T-helper 2 cell (primary cell): ENCODE results near the gene VWA2.
"Not testable (repeated sequence)": the region's sequence is repeated elsewhere in the genome, so short reads cannot be mapped to it uniquely, and the experiment has no call there.

Experiments used
- DNase-seq, 5 experiments: peaks; one replicate each; pipeline versions ENCODE4 v3.0.0 to v3.0.0-alpha.2; 2012 to 2022

VWA2 gene

DNA sequence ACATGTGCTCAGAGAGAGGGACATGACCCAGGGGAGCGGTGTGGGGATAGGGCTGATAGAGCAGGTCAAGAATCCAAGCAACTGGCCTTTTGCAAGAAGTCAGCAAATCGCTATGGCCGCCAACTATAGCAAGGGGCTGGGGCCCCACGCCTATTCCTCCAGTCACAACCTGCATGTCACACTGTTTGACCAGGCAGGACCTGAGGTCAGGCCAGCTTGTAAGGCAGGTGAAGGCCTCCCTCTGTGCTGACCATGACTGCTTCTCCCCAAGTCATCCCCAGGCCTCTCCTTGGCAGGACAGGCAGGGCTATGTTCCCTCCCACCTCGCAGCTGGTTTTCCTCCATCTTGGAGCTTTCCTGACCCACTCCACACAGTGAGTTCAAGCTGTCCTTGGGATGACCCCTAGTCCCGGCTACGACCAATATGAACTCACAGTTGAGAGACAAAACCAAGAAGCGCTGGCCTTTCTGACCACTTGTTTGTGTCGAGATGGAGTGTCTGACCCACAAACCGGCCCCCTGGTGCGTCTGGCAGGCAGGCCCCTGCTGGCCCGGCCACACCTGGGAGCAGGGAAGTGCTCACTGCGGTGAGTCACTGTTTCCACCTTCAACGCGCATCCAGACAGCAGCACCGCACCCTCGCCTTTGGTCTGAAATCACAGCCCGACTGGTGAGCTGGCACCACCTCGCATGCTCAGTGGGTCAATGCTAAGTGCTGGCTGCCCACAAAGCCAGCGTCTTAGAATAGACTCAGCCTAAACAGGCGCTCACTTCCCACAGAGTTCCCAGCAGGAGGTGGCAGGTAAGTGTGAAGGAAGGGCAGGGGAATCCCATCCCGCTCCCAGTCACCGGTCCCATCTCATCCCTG lies 81.4 kb downstream of the VWA2 start:
- DNase-seq, result no peak

GRCh38 chr10:114322344-114322743 lies 83.3 kb downstream of the VWA2 start:
- no peak for DNase-seq

- DNase-seq, result no peak
Observed at GRCh38 chr10:114323023-114323422, 84.0 kb downstream of the VWA2 start.

DNA sequence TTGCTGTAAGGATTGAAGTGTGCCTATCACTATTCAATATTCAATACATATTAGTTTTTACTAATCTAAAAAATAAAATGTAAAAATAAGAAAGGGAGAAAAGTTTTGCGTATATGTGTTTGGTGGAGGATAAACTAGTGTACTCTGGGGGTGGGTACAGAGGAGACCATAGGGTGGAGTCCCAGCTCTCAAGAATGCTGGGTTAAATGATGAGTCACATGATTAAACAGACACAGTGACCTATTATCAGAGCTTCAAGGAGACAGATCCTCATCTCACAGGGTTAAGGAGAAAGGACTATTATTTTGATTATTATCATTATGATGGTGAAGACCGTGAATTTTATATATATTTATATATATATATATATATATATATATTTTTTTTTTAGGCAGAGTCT lies 87.7 kb downstream of the VWA2 start:
- DNase-seq, result no peak

DNA sequence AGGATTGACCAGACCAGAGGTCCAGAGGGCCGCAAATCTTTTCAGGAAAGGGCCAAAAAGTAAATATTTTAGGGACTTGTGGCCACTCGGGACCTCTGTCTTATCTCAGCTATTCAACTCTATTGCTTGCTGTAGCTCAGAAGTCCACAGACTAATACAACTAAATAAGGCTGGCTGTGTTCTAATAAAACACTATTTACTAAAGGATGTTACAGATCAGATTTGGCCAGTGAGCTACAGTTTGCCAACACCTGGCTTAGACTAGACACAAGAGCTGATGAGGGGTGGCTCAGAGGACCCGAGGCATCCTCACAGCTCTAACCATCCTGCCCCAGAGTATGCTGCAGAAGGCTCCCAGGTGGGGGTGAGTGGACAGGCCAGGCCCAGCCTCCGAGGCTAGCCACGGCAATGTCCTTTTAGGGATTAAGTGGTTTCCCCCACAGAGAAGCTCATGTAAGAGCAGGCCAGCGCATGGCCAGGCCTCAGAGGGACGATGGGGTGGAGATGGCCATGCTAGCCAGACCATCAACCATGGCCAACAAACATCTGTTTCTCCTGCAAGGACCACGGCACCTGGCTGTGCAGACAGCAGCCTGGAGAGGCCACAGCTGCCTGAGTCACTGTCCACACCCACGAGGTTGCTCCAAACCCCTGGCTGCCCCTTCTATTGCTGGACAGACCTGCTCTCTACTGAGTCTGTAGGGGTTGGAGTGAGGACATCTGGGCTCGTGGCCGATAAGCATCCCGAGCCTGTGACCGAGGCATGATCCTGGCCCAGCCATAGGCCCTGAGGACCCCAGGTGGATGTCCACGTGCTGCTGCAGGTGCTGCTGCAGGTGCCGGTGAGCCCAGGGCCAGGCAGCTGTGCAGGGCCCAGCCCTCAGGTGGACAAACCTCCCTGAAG lies 88.7 kb downstream of the VWA2 start:
- DNase-seq, result no peak

DNA sequence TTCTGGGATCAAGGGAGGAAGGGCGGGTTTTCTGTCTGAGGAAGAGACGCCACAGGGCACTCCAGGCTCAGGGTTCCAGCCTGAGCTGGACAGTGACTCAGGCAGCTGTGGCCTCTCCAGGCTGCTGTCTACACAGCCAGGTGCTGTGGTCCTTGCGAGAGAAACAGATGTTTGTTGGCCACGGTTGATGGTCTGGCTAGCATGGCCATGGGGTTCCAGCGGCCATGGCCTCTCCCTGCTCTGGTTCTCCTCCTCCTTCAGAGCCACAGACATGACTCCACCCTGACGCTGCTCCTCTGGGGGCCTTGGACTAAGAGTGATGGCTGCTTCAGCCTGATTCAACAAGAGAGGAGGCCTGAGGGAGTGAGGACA lies 89.4 kb downstream of the VWA2 start:
- no peak for DNase-seq

- no peak for DNase-seq
Observed at GRCh38 chr10:114328874-114329273, 89.8 kb downstream of the VWA2 start.

- no peak for DNase-seq
Observed at GRCh38 chr10:114329634-114330365, 90.7 kb downstream of the VWA2 start.

DNA sequence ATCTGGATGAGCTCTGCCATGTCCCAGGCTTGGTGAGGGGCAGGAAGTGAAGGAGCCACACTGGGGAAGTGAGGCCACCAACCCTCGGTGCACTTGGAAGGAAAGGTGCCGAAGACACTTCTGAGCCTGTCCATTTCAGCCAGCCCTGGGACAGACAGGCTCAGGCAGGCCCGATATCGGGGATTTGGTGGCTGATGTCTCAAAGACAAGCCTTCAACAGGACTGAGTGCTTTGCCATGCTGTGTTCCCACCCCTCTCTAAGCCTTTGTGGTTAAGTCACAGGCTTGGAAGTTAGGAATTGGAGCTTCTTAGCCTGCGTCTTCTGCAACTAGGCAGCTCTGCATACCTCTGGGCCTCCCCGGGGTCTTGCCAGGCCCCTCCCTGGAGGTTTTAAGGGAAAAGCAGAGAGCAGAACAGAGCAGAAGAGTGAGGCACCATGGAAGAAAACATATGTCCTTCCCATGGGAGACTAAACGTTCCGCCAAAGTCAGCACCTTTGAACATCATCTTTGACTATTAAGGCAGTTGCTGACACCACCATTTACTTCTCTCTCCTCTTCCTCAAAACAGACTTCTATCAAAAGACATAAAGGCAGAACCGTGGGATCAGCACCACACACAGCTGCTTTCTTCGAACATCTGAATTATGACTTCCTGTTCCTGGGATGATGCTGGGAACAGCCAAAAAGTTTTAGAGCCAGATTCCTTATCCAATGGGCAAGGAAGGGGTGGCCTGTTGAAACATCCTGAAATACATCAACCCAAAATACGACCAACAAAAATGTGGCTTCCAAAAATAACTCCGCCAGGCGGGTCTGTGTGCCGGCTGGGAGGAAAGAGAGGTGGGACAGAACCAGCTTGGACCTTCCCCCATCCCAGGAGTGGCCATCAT lies 93.5 kb downstream of the VWA2 start:
- no peak for DNase-seq

DNA sequence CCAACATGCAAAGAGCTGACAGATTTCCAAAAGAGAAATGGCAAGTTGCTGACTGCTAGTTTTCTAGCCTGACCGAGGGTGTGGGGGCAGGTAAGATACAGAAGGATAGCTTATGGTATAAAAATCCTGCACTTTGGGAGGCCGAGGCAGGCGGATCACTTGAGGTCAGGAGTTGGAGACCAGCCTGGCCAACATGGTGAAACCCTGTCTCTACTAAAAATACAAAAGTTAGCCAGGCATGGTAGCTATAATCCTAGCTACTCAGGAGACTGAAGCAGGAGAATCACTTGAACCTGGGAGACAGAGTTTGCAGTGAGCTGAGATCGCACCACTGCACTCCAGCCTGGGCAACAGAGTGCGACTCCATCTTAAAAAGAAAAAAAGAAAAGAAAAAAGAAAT lies 94.4 kb downstream of the VWA2 start:
- DNase-seq, result not testable (repeated sequence)

- DNase-seq, result no peak
Observed at GRCh38 chr10:114334301-114334700, 95.2 kb downstream of the VWA2 start.

DNA sequence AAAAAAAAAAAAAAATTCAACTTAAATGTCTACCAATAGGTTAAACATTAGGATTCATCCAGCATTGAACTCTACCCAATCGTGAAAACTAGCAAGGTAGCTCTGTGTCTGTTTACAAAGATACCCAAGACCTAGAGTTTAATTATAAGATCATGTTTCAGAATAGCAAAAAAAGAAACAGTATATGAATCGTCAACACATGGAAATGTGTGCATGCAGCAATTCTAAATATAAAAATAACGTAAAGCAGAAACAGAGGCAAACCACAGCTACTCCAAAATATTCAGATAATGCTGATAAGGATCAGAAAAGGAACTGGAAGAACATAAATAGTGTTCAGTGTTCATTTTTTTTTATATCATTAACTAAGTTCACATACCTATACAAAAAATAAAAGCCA lies 96.6 kb downstream of the VWA2 start:
- no peak for DNase-seq

DNA sequence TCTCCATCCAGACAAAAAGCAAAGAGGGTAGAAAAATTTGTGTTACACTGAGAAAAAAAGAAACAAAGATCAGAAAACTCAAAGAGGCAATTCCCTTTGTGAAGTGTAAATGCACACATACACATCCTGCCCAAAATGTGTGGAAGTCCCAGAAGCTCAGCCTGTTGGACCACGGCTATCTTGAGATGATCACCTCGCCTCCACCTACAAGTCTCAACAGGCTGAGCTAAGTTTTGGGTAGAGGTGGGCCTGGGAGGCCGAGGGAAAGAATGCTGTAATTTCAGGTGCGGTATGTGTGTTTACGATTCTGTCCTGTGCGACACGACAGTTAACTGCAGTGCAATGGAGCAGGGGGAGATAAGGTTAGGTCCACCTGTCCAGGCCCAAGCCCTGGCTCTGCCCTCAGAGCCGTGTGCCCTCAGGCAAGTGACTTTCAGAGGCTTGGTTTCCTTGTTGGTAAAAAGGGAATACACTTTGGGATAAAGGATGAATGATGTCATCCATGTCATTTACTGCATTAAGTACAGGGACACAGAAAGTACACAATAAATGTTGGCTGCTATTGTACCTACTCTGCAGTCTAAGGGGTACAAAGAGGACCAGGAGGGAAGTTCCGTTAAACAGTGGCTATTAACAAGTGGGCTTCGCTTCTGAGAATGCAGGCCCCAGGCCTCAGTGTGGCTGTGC lies 97.9 kb downstream of the VWA2 start:
- no peak for DNase-seq

- DNase-seq, result no peak
Observed at GRCh38 chr10:114337510-114338462, 98.7 kb downstream of the VWA2 start.

- no peak for DNase-seq
Observed at GRCh38 chr10:114340816-114341215, 101.8 kb downstream of the VWA2 start.
